Uterus (tissue), 4 donors: ENCODE data around the gene TFF2. TPM values are rescaled to one million over a fixed set of nuclear protein-coding genes. Genes with fewer than 3 reads are reported as not detected.

ENCODE experiments used
- DNase-seq, 2 donors: peaks; one replicate each; pipeline ENCODE4 v3.0.0-alpha.2; 2019 to 2020
- H3K27ac ChIP-seq, 2 donors: fragments of 200-600 bp; sonication (generic); 1 replicate in 1 of 2; 2 replicates in 1 of 2; pipeline ENCODE4 v1.5.1; 2016 to 2018
- H3K27me3 ChIP-seq, 2 donors: fragments of 200-600 bp; sonication (generic); one replicate each; pipeline ENCODE4 v1.5.1; 2018 to 2019; ENCODE audit warnings: control low read depth in 1 of 2
- H3K36me3 ChIP-seq, 2 donors: fragments of 200-600 bp; sonication (generic); one replicate each; pipeline ENCODE4 v1.5.1; 2019; ENCODE audit warnings: control low read depth in 1 of 2
- H3K4me1 ChIP-seq, 2 donors: fragments of 200-600 bp; sonication (generic); one replicate each; pipeline ENCODE4 v1.5.1; 2018 to 2019; ENCODE audit warnings: control low read depth in 1 of 2
- H3K4me3 ChIP-seq, 2 donors: fragments of 200-600 bp; sonication (generic); 1 replicate in 1 of 2; 2 replicates in 1 of 2; pipeline ENCODE4 v1.5.1; 2018 to 2019; ENCODE audit warnings: mild to moderate bottlenecking in 1 of 2
- H3K9me3 ChIP-seq, 2 donors: fragments of 200-600 bp; sonication (generic); one replicate each; pipeline ENCODE4 v1.5.1; 2019; ENCODE audit warnings: control low read depth in 1 of 2
- POLR2A ChIP-seq, 2 donors: fragments of 450-650 bp; IDR thresholded peaks; one replicate each; pipeline ENCODE4 v1.6.1; 2016; ENCODE audit warnings: antibody characterized with exemption in 2 of 2, mild to moderate bottlenecking in 1 of 2, moderate library complexity in 1 of 2
- intact Hi-C: fragments of 100-400 bp; cut with DNase I; formaldehyde crosslinking; loops from one replicate; pipeline ENCODE4 v1.15.1; 2023; ENCODE audit warnings: low total_unique reads
- total RNA-seq, 4 donors: library from RNA; depleted of rRNA in 3 of 4; stranded (reverse); fragments of >200 nt in 3 of 4; gene quantifications; one replicate each; pipeline versions ENCODE4 v1.1.0 to v1.2.4, GENCODE V29; 2014 to 2023
- TF ChIP-seq, protein P1 (sequence below), 4 experiments: fragments of 200-600 bp in 2 of 4; fragments of 450-650 bp in 2 of 4; sonication (generic) in 2 of 4; IDR thresholded peaks; one replicate each; pipeline ENCODE4 v1.5.1; 2016 to 2019; ENCODE audit warnings: antibody characterized with exemption in 4 of 4, mild to moderate bottlenecking in 2 of 4, moderate library complexity in 1 of 4
- donor health status: DM: yes; HTN: yes; CAD: no.

Gene TFF2
- total RNA-seq, 4 donors from 2014 or later = not detected

DNA sequence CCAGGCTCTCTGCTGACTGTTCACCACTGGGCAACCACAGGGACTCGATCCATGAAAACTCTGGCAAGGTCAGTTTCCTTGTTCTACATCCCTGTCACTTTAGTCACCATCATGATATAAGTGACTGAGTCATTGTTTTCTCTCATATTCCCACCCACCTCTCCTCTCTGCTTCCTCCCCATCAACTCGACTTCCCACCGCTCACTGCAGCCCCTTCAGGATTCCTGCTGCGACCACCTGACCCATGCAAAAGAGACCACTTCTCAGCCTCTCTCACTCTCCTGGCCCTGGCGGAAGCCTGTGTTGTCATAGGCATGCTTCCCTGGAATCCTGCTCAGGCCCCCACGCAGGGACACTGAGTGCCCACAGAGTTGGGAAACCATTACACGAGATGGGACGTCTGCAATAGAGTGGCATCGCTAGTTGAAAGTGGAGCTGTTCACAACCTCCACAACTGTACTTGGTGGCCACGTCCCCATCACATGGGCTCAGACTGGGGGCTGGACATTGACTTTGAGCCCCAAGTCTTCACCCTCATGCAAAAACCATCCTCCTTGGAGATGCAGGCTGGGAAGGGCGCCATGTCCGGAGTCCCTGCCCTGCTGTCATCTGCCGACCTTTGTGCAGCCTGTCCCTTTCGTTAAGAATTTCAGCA lies 1.8 kb upstream of the TFF2 start:
- no peak for TF ChIP-seq POLR2A (IDR thresholded peaks at IDR 0.05)
- TF ChIP-seq, protein P1, sequence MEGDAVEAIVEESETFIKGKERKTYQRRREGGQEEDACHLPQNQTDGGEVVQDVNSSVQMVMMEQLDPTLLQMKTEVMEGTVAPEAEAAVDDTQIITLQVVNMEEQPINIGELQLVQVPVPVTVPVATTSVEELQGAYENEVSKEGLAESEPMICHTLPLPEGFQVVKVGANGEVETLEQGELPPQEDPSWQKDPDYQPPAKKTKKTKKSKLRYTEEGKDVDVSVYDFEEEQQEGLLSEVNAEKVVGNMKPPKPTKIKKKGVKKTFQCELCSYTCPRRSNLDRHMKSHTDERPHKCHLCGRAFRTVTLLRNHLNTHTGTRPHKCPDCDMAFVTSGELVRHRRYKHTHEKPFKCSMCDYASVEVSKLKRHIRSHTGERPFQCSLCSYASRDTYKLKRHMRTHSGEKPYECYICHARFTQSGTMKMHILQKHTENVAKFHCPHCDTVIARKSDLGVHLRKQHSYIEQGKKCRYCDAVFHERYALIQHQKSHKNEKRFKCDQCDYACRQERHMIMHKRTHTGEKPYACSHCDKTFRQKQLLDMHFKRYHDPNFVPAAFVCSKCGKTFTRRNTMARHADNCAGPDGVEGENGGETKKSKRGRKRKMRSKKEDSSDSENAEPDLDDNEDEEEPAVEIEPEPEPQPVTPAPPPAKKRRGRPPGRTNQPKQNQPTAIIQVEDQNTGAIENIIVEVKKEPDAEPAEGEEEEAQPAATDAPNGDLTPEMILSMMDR (IDR thresholded peaks at IDR 0.05) = no peak
- intact Hi-C loops = no loop called here
- no peak for DNase-seq
- Histone ChIP-seq H3K4me1 (no peaks in the 10 kb centered on the region), H3K4me3 (no peak overlapping the region), H3K36me3 (no peaks in the 10 kb centered on the region), H3K9me3 (peaks cover 0 to 2% of the 10 kb centered on the region in 2 donors), H3K27me3 (no peaks in the 10 kb centered on the region), H3K27ac (no peak overlapping the region)

DNA sequence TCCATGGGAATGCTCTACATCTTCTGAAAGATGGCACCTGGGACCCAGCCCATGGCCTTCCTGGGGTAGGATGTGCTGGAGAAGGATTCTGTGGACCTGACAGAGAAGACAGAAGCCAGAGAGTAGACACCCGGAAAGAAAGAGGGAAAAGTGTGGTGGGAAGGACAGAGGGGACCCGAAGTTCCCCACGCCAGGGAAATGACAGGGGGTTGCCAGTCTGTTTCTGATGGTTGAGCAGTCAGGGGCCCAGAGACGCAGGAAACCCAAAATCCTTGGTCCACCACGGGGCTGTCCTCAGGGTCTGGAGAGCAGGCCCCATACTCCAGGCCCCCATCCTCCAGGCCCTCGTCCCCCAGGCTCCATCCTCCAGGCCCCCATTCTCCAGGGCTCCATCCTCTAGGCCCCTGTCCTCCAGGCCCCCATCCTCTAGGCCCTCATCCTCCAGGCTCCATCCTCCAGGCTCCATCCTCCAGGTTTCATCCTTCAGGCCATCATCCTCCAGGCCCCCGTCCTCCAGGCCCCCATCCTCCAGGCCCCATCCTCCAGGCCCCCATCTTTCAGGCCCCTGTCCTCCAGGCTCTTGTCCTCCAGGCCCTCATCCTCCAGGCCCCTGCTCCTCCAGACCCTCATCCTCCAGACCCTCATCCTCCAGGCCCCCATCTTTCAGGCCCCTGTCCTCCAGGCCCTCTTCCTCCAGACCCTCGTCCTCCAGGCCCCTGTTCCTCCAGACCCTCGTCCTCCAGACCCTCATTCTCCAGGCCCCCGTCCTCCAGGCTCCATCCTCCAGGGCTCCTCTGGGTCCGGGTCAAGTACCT lies 1.0 kb upstream of the TFF2 start:
- Histone ChIP-seq H3K4me3 (no peak overlapping the region), H3K36me3 (no peaks in the 10 kb centered on the region), H3K9me3 (peaks cover 0 to 2% of the 10 kb centered on the region in 2 donors), H3K27ac (no peak overlapping the region), H3K27me3 (no peaks in the 10 kb centered on the region), H3K4me1 (no peaks in the 10 kb centered on the region)
- no peak for DNase-seq
- intact Hi-C loops = no loop called here
- TF ChIP-seq, protein P1 (IDR thresholded peaks at IDR 0.05) = no peak
- TF ChIP-seq POLR2A (IDR thresholded peaks at IDR 0.05) = no peak

DNA sequence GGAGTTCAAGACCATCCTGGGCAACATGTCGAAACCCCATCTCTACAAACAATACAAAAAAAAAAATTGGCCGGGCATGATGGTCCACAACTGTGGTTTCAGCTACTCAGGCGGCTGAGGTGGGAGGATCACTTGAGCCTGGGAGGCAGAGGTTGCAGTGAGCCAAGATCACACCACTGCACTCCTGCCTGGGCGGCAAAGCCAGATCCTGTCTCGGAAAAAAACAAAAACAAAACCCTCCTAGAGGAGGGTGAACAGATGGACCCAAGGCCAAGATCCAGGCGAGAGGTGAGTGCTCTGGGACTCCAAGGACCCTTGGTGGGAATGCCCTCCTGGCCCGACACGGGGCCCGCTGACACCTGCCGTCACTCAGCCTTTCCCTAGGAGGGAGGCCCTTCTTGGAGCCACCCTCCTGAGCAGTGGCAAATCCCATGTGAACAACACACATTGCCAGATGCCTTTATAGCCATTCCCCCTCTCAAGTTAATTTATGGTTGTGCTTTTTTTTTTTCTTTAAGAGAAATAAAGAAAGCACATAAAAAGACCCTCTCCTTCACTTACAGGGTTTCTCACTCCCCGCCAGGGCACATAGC lies 380 bp downstream of the TFF2 start:
- Histone ChIP-seq H3K36me3 (no peaks in the 10 kb centered on the region), H3K9me3 (peaks cover 0 to 2% of the 10 kb centered on the region in 2 donors), H3K27ac (no peak overlapping the region), H3K4me3 (no peak overlapping the region), H3K4me1 (no peaks in the 10 kb centered on the region), H3K27me3 (no peaks in the 10 kb centered on the region)
- DNase-seq = no peak
- intact Hi-C loops = no loop called here
- TF ChIP-seq, protein P1 (IDR thresholded peaks at IDR 0.05) = no peak
- TF ChIP-seq POLR2A (IDR thresholded peaks at IDR 0.05) = no peak

DNA sequence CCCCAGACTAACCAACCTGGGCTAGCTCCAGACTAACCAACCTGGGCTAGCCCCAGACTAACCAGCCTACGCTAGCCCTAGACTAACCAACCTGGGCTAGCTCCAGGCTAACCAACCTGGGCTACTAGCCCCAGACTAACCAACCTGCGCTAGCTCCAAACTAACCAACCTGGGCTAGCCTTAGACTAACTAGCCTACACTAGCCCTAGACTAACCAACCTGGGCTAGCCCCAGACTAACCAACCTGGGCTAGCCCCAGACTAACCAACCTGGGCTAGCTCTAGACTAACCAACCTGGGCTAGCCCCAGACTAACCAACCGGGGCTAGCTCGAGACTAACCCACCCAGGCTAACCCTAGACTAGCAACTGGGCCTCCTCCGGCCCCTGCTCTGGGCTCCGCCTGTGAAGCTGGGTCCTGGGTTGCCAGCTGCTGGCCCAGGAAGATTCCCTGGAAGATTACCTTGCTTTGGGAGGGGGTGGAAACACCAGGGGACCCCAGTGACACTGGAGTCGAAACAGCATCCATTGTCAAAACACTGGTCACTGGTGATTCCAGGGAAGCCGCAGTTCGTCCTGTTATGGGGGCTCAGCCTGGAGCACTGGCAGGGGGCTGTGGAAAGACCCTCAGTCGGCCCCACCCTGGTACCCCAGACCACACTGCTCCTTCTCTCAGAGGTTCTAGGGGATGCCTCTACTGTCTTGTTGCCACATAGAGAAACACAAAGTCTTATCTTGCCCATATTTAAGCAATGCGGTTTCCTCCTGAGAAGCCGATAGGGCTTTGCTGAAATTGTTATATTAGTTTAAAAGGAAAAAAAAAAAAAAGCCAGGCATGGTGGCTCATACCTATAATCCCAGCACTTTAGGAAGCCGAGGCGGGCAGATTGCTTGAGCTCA lies 1.1 kb downstream of the TFF2 start:
- no peak overlapping the region for H3K27ac ChIP-seq
- H3K4me3 ChIP-seq = no peak overlapping the region
- intact Hi-C loops = no loop called here
- H3K36me3 ChIP-seq = no peaks in the 10 kb centered on the region
- no peaks in the 10 kb centered on the region for H3K4me1 ChIP-seq
- no peaks in the 10 kb centered on the region for H3K9me3 ChIP-seq
- TF ChIP-seq, protein P1 (IDR thresholded peaks at IDR 0.05) = no peak
- no peak for TF ChIP-seq POLR2A (IDR thresholded peaks at IDR 0.05)
- no peaks in the 10 kb centered on the region for H3K27me3 ChIP-seq
- no peak for DNase-seq
